ENCODE results near the gene GLIS2.

- no peak for TF ChIP-seq EP300 (IDR thresholded peaks at IDR 0.05)
- no peak for TF ChIP-seq CTCF (IDR thresholded peaks at IDR 0.05)
Observed at GRCh38 chr16:4266372-4266771, 49.5 kb upstream of the GLIS2 start.

Measured in A549 (cell line).